CD4-positive, alpha-beta T cell treated with Interleukin-17A for 4 hours (primary cell): ENCODE results near the gene MFSD12.

Experiments used
- DNase-seq: peaks from one replicate; pipeline ENCODE4 v3.0.0-alpha.2; 2020; ENCODE audit warnings: mixed read lengths

Gene MFSD12

DNA sequence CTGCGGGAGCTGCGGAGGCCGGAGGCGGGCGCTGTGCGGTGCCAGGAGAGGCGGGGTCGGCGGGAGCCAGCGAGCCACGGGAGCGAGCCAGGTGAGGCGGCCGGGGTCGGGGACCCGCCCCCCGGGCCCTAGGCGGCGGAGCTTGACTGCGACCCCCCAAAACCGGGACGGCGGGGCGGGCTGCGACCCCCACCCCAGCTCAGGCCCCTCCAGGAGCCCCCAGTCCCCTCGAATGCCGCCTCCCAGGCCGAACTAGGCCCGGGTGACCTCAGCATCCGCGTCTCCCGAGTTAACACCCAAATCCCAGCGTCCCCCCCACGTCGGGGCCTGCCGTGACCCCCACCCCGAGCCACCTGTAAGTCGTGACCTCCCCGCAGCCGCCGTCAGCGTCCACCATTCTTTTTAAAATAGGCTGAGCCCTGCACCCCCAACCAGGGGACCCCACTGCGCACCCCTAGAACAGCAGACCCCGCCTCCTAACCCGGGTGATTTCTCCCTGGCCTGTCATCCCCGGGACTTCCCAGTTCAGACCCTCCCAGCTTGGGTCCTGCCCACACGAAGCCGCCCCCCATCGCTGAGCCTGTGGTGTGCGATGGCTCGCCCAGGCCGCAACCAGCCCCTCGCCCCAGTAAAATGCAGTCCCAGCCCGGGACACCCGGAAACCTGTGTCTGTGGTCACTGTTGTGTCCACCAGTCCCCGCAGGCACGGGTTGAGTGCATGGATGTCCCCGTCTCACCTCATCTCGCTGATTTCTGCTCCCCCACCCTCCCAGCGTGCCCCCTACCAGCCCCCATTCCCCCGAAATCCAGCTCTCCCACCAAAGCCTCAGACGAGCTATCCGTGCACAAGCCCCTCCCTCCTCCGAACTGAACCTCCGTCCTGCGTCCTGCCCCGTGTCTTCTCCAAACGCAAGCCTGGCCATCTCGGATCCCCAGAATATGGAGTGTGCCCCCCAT is 50.7 kb downstream of the MFSD12 start:
- peak; percentile 33 for DNase-seq

DNA sequence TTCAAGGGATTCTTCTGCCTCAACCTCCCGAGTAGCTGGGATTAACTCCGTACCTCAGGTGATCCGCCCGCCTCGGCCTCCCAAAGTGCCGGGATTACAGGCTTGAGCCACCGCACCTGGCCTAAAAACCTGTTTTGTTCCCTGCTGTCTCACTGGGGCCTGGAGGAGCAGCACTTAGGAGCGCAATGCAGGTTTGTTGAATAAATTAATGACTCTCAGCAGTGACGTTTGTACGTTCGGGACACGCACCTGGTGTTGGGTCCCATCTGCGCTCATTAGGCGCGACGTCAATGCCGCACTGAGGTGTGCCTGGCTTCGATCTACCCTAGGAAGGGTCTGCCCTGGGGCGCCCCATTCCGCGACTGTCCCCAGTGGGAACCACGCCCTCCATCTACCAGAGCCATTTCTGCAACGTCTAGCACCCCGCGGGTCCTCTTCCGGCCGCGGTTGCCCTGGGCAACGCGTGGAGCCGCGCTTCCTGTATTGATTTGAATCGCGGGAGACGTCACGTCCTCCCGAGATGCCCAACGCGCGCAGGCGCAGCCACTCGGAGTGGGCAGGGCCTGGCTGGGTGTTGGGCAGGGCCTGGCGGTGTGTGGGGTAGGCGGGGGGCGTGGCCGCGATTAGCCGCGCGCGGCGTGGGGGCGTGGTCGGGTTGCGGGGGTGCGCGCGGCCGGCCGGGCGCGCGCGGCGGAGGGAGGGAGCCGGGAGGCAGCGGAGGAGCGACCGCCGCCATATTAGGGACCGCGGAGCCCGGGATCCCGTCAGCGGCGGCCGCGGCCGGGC is 51.6 kb downstream of the MFSD12 start, which contains the start of gene FZR1:
TSS of gene FZR1 (plus strand) at position 714 of the 786 bp plus-strand sequence. CDS start 16,679 bp downstream, outside the sequence.
- peak; percentile 100 for DNase-seq

DNA sequence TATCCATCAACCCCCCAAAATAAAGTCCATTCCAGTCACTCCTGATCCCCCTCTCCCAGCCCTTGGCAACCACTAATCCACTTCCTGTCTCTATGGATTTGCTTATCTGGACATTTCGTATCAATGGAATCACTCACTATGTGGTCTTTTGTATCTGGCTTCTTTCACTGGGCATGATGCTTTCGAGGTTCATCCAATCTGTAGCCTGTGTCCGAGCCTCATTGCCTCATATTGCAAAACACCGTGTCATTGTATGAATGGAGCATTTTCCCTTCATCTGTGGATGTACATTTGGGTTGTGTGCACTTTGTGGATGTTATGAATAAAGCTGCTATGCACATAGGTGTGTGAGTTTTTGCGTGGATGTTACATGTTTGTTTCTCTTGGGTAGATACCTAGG is 52.7 kb downstream of the MFSD12 start:
- DNase-seq: no peak

DNA sequence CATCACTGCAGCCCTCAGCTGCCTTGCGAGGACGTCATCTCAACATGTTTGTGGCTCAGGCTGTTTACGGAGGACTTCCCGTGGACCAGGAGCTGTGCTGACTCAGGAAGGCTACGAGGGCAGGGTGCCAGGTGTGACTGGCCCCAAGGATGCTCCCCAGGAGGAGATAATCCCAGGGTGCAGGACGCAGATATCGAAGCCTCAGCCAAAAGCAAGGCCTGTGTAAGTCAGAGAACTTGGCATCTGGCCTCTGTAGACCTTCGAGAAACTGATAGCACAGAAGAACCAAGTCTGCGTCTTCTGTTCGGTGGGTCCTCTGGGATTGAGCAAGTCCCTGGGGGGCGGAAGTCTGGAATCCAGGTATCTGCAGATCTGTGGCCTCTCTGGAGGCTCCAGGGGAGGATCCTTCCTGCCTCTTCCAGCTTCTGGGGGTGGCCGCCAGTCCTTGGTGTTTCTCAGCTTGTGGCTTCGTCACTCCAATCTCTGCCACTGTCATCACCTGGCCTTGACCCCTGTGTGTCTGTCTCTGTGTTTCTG is 54.3 kb downstream of the MFSD12 start:
- DNase-seq: no peak

DNA sequence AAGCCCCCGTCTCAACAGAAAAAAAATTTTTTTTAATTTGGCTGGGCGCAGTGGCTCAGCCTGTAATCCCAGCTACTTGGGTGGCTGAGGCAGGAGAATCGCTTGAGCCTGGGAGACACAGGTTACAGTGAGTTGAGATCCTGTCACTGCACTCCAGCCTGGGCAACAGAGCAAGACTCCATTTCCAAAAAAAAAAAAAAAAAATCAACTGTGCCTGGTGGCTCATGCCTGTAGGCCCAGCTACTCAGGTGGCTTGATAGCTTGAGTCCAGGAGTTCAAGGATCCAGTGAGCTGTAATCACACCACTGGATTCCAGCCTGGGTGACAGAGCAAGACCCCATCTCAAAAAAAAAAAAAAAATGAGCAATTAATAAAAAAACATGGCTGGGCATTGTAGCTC is 55.6 kb downstream of the MFSD12 start:
- DNase-seq: no peak

DNA sequence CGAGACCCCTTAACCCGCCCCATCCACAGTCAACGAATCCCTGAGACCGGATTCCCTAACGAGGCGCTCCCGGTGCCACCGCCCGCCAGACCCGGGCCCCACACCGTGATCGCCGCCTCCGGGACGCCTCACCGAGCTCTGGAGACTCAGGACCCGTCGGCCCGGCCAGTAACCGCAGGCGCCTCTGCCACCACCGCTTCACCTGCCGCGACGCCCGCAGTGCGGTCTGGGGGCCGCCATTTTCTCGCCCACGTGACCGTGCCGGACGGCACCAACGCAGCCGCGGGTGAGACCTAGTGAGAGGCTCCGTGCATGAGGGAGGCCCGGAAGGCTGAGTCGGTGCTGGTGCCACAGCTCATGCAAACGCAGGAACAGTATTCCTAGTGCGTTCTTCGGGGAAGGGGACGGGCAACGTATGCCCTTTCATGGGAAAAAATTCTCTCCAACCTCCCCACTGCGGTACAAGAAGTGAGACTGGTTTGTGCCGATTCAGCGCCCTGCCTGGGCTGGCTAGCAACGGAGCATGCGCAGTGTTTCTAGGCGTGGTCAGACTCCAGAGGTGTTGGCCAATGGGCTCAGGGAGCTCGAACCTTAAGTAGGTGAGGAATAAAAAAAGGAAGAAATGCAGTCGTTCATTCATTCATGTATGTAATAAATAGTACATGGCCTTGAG is 56.8 kb downstream of the MFSD12 start, which contains the start of gene DOHH:
TSS of gene DOHH (minus strand) at position 246 of the 673 bp plus-strand sequence. CDS start 3,860 bp downstream, outside the sequence.
- DNase-seq: peak; percentile 97

DNA sequence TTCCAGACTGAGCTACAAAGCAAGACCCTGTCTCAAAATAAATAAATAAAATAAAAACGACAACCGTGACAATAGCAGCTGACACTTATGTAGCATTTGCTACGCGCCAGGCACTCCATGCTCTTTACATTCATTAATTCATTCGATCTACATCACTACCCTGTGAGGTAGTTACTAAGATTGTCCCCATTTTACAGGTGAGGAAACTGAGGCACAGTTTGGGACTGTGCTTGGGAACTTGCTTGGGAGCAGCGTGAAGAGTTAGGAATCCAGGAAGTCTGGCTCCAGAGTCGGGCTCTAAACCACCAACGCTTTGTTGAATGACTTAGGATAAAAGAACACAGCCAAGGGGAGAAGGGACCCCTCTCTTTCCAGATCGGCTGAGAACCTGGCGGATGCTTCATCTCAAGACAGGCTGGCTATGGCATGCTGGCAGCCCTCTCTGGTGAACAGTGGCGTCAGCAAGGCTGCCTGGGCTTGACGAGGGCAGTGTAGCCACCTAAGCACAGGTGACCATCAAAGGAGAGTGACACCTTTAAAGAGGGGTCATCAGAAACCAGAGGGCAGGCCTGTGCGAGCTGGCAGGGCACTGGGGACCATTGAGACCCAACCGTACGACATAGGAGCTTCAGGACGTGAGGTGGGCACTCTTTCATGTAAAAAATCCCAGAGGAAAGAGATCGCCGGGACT is 57.5 kb downstream of the MFSD12 start:
- DNase-seq: no peak

DNA sequence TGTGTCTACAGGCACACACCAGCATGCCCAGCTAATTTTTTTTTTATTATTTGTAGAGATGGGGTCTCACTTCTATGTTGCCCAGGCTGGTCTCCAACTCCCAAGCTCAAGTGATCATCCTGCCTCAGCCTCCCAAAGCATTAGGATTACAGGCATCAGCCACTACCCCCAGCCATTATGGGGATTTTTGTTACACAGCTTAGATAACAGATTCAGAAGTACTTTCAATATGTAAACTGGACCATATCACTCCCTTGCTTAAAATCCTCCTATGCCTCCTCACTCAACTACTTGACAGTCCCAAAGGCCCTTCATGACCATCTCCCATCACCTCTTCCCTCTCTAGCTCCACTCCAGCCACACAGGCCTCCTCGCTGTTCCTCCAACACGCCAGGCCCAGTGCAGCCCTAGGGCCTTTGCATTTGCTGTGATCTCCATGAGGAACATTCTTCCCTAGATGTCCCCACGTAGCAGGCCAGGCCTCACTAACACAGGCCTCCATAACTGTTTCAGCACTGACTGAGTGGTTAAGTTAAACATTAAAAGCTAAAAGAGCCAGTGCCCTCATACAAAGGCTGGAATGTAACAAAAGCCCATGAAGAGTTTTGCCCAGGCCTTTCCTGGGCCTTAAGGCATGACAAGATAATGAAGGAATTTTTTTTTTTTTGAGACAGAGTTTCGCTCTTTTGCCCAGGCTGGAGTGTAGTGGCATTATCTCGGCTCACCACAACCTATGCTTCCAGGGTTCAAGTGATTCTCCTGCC is 59.4 kb downstream of the MFSD12 start:
- no peak for DNase-seq

DNA sequence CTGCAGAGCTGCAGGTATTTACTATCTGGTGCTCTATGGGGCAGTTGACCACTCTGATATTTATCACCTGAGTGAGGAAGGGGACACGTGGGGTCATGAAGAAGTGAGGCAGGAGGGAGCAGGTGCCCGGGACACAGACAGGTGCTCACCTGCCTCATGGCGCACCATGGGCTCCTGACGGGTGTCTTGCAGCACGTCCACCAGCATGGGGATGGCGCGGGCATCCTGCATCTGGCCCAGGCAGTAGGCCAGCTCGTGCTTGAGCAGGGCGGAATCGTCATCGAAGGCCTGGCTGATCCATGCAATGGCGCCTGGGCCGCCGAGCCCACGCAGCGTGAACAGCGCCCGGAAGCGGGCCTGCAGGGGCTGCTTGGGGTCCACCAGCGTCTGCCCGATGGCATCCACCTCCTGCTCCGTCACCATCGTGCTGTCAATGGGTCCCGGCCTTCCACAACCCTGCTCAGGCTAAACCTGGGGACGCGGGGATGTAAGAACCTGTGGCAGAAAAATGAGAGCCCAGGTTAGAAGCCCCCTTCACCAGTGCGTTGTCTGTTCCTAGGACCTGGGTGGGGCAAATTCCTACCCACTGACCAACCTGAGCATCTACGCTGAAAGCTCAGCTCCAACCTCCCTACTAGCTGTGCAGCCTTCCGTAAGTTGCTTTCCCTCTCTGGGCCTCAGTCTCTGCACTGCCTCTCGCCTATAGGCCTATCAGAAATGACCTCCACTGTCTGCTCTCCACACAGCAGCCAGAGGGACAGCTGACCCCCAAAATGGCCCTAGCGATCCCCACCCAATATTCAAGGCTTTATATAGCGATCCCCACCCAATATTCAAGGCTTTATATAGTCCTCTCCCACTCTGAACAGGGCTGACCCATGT is 60.8 kb downstream of the MFSD12 start:
- DNase-seq: no peak

DNA sequence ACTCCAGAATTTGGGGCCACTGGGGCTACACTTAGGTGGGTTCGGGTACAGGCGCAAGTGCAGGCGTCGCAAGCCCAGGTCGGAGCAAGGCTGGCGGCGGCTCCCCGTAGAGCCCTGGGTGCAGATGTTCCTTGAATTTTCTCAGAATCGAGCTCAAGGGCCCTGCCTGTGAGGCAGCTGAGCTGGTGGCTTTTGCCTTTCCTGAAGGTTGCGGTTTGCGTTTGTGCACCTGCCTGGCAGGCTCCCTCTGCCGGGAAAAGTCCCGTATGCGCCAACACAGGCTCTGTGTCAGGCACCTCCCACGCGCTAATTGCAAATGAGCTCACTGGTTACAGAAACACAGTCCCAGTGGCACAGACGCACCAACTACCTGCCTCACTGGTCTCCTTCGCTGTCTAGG is 62.8 kb downstream of the MFSD12 start:
- DNase-seq: peak; percentile 70
